Endodermal cell (in vitro differentiated cells): ENCODE measurements around the gene BRWD1. TPM values are rescaled to one million over a fixed set of nuclear protein-coding genes. Genes with fewer than 3 reads are reported as not detected.

Source experiments
- DNase-seq: peaks from one replicate; pipeline ENCODE4 v3.0.0-alpha.2; 2017
- H3K27ac ChIP-seq: 2 replicates; pipeline ENCODE4 v1.5.1; 2013; ENCODE audit warnings: mild to moderate bottlenecking, low read depth, low read length, moderate library complexity
- H3K27me3 ChIP-seq: 2 replicates; pipeline ENCODE4 v1.6.1; 2013; ENCODE audit warnings: mild to moderate bottlenecking, low read length, moderate library complexity; ENCODE audit not compliant: insufficient read depth, control insufficient read depth, poor library complexity, severe bottlenecking
- H3K36me3 ChIP-seq: 2 replicates; pipeline ENCODE4 v1.7.0; 2013; ENCODE audit warnings: mild to moderate bottlenecking, low read length, moderate library complexity; ENCODE audit not compliant: control insufficient read depth, insufficient read depth
- H3K4me1 ChIP-seq: one replicate; pipeline ENCODE4 v1.7.0; 2013; ENCODE audit warnings: low read length; ENCODE audit not compliant: control insufficient read depth, insufficient read depth
- H3K4me3 ChIP-seq: 2 replicates; pipeline ENCODE4 v1.5.1; 2013; ENCODE audit warnings: mild to moderate bottlenecking, low read length, moderate library complexity
- H3K9ac ChIP-seq: 2 replicates; pipeline ENCODE4 v1.6.1; 2013; ENCODE audit warnings: mild to moderate bottlenecking, low read length, moderate library complexity; ENCODE audit not compliant: poor library complexity, severe bottlenecking; ENCODE audit errors: extremely low read depth
- H3K9me3 ChIP-seq: 2 replicates; pipeline ENCODE4 v1.6.1; 2013; ENCODE audit warnings: mild to moderate bottlenecking, low read length, moderate library complexity; ENCODE audit not compliant: control insufficient read depth
- H3K27ac Mint-ChIP-seq: 2 replicates; pipeline ENCODE4 v1.8.0; 2020; ENCODE audit warnings: mixed read lengths
- H3K27me3 Mint-ChIP-seq: 2 replicates; pipeline ENCODE4 v1.8.0; 2021; ENCODE audit warnings: mild to moderate bottlenecking, mixed read lengths; ENCODE audit not compliant: insufficient read depth
- H3K36me3 Mint-ChIP-seq: 2 replicates; pipeline ENCODE4 v1.8.0; 2020; ENCODE audit warnings: low read depth, mixed read lengths
- H3K4me1 Mint-ChIP-seq: 2 replicates; pipeline ENCODE4 v1.8.0; 2020; ENCODE audit warnings: mixed read lengths
- H3K4me3 Mint-ChIP-seq: 2 replicates; pipeline ENCODE4 v1.8.0; 2020; ENCODE audit warnings: mild to moderate bottlenecking, moderate library complexity, mixed read lengths
- H3K9me3 Mint-ChIP-seq: 2 replicates; pipeline ENCODE4 v1.8.0; 2020; ENCODE audit warnings: mild to moderate bottlenecking, mixed read lengths
- CTCF ChIP-seq: fragments of 200-600 bp; sonication (generic); conservative IDR thresholded peaks from 2 replicates; pipeline ENCODE4 v1.5.0; 2021; ENCODE audit warnings: antibody characterized with exemption, mild to moderate bottlenecking
- WGBS, 2 experiments: methylation state at CpG; one replicate each; pipeline versions ENCODE4 v1.1.5 to v1.1.7; 2013; ENCODE audit warnings: missing lambda C conversion rate in 2 of 2, mixed read lengths in 1 of 2; ENCODE audit not compliant: insufficient coverage in 1 of 2, insufficient read length in 1 of 2; 5-methylcytosine and 5-hydroxymethylcytosine counted together
- total RNA-seq, 2 donors: library from RNA; stranded (reverse); fragmentation: NEBNext Ultra II Directional in 1 of 2; extraction: Animal tissue kit (Norgen Biotek cat#: 25700) in 1 of 2; gene quantifications; 2 replicates in 1 of 2; 3 replicates in 1 of 2; pipeline ENCODE4 v1.2.1, GENCODE V29; 2021

Gene BRWD1
- total RNA-seq, 2 donors from 2014 or later: 64.7 to 76.1 TPM

- no peaks in the 10 kb centered on the region for H3K9me3 ChIP-seq
- Mint-ChIP-seq H3K27me3 (no peaks in the 10 kb centered on the region), H3K9me3 (no peaks in the 10 kb centered on the region), H3K4me3 (no peak overlapping the region), H3K4me1 (peaks cover 14% of the 10 kb centered on the region), H3K36me3 (no peaks in the 10 kb centered on the region), H3K27ac (peak overlapping the region; percentile 65)
- no peak overlapping the region for H3K9ac ChIP-seq
- TF ChIP-seq CTCF: no peak
- no peak overlapping the region for H3K4me3 ChIP-seq
- H3K4me1 ChIP-seq: peaks cover 2% of the 10 kb centered on the region
- WGBS, 2 experiments: 31 to 39% methylated on average over 5 to 8 of the region's 8 CpGs
- H3K36me3 ChIP-seq: no peaks in the 10 kb centered on the region
- no peak overlapping the region for H3K27ac ChIP-seq
- no peaks in the 10 kb centered on the region for H3K27me3 ChIP-seq
- DNase-seq: peak; percentile 87
These were observed 18.7 kb upstream of the BRWD1 start for GRCh38 chr21:39332175-39332574.

GRCh38 chr21:39330001-39330400, 16.6 kb upstream of the BRWD1 start:
- Mint-ChIP-seq H3K4me1 (peaks cover 16% of the 10 kb centered on the region), H3K27ac (no peak overlapping the region), H3K4me3 (no peak overlapping the region), H3K27me3 (no peaks in the 10 kb centered on the region), H3K9me3 (no peaks in the 10 kb centered on the region), H3K36me3 (no peaks in the 10 kb centered on the region)
- H3K27ac ChIP-seq: no peak overlapping the region
- DNase-seq: no peak
- WGBS, 2 experiments: 95 to 100% methylated on average over 2 to 6 of the region's 6 CpGs
- H3K9me3 ChIP-seq: no peaks in the 10 kb centered on the region
- H3K36me3 ChIP-seq: no peaks in the 10 kb centered on the region
- no peaks in the 10 kb centered on the region for H3K27me3 ChIP-seq
- peaks cover 2% of the 10 kb centered on the region for H3K4me1 ChIP-seq
- no peak overlapping the region for H3K4me3 ChIP-seq
- TF ChIP-seq CTCF: no peak
- H3K9ac ChIP-seq: no peak overlapping the region

- no peaks in the 10 kb centered on the region for H3K36me3 ChIP-seq
- H3K36me3 Mint-ChIP-seq: no peaks in the 10 kb centered on the region
- H3K27me3 Mint-ChIP-seq: no peaks in the 10 kb centered on the region
- H3K9me3 ChIP-seq: no peaks in the 10 kb centered on the region
- peaks cover 2% of the 10 kb centered on the region for H3K4me1 ChIP-seq
- H3K9ac ChIP-seq: no peak overlapping the region
- H3K4me3 Mint-ChIP-seq: no peak overlapping the region
- no peak overlapping the region for H3K4me3 ChIP-seq
- no peaks in the 10 kb centered on the region for H3K9me3 Mint-ChIP-seq
- no peak overlapping the region for H3K27ac Mint-ChIP-seq
- DNase-seq: no peak
- no peaks in the 10 kb centered on the region for H3K27me3 ChIP-seq
- peaks cover 19% of the 10 kb centered on the region for H3K4me1 Mint-ChIP-seq
- WGBS, 2 experiments: 93% methylated on average over 3 of the region's 7 CpGs; no CpG with 5 or more reads in 1 of the 2 experiments
- no peak for TF ChIP-seq CTCF
- H3K27ac ChIP-seq: no peak overlapping the region
These were observed 14.3 kb upstream of the BRWD1 start for GRCh38 chr21:39327727-39328126.
